Activated naive CD4-positive, alpha-beta T cell treated with anti-CD3 and anti-CD28 coated beads for 36 hours (primary cell): ENCODE data around the gene CDC42BPA. TPM values are rescaled to one million over a fixed set of nuclear protein-coding genes. Genes with fewer than 3 reads are reported as not detected.
"Not testable (repeated sequence)": the region's sequence is repeated elsewhere in the genome, so short reads cannot be mapped to it uniquely, and the experiment has no call there.

ENCODE experiments used
- CTCF ChIA-PET: fragments of 350-600 bp; sonication (Branson Sonifier 250); formaldehyde crosslinking; loops from one replicate; lab custom pipeline; 2021; ENCODE audit warnings: antibody characterized with exemption; lab: Charles Lee
- DNase-seq: peaks from one replicate; pipeline ENCODE4 v3.0.0-alpha.2; 2020
- H3K27ac Mint-ChIP-seq: one replicate; pipeline ENCODE4 v1.8.0; 2021; ENCODE audit warnings: mild to moderate bottlenecking, mixed read lengths
- H3K27me3 Mint-ChIP-seq: one replicate; pipeline ENCODE4 v1.8.0; 2021; ENCODE audit warnings: low read depth, mixed read lengths
- H3K36me3 Mint-ChIP-seq: one replicate; pipeline ENCODE4 v1.8.0; 2021; ENCODE audit warnings: low read depth, mixed read lengths
- H3K4me1 Mint-ChIP-seq: one replicate; pipeline ENCODE4 v1.8.0; 2021; ENCODE audit warnings: low read depth, mixed read lengths
- H3K4me3 Mint-ChIP-seq: one replicate; pipeline ENCODE4 v1.8.0; 2021; ENCODE audit warnings: mild to moderate bottlenecking, moderate library complexity, mixed read lengths
- H3K9me3 Mint-ChIP-seq: one replicate; pipeline ENCODE4 v1.8.0; 2021; ENCODE audit warnings: mixed read lengths
- intact Hi-C: fragments of 100-400 bp; cut with micrococcal nuclease; formaldehyde crosslinking; loops from one replicate; pipeline ENCODE4 v1.15.1; 2023
- total RNA-seq, 2 experiments: library from RNA; stranded (reverse); gene quantifications; one replicate each; pipeline ENCODE4 v1.2.3, GENCODE V29; 2021

The CDC42BPA gene
- total RNA-seq, 2 experiments from 2014 or later: 5.0 to 5.8 TPM

- Mint-ChIP-seq H3K27me3 (no peaks in the 10 kb centered on the region), H3K36me3 (no peaks in the 10 kb centered on the region), H3K27ac (no peak overlapping the region), H3K4me1 (no peaks in the 10 kb centered on the region), H3K4me3 (no peak overlapping the region), H3K9me3 (no peaks in the 10 kb centered on the region)
- intact Hi-C loops: no loop called here
- CTCF ChIA-PET: interaction anchor here (0.5 kb wide), 1 partner anchor 1738 kb away, joined by 5 read pairs; no protein-coding TSS in a partner anchor
- DNase-seq: no peak
Measured at GRCh38 chr1:227298512-227299240, 19.6 kb downstream of the CDC42BPA start.

- Mint-ChIP-seq H3K9me3 (no peaks in the 10 kb centered on the region), H3K4me1 (no peaks in the 10 kb centered on the region), H3K4me3 (no peak overlapping the region), H3K27me3 (no peaks in the 10 kb centered on the region), H3K27ac (no peak overlapping the region), H3K36me3 (no peaks in the 10 kb centered on the region)
- CTCF ChIA-PET: interaction anchor here (0.6 kb wide), 1 partner anchor 52 kb away, joined by 3 read pairs; no protein-coding TSS in a partner anchor
- intact Hi-C loops: no loop called here
- DNase-seq: no peak
Measured at GRCh38 chr1:227297073-227297793, 21.1 kb downstream of the CDC42BPA start.

- no peaks in the 10 kb centered on the region for H3K4me1 Mint-ChIP-seq
- H3K27ac Mint-ChIP-seq: no peak overlapping the region
- DNase-seq: no peak
- H3K36me3 Mint-ChIP-seq: no peaks in the 10 kb centered on the region
- intact Hi-C loops: no loop called here
- CTCF ChIA-PET: no interaction called here
- H3K4me3 Mint-ChIP-seq: no peak overlapping the region
- no peaks in the 10 kb centered on the region for H3K9me3 Mint-ChIP-seq
- H3K27me3 Mint-ChIP-seq: peaks cover 3% of the 10 kb centered on the region
Measured at GRCh38 chr1:227295609-227296008, 22.7 kb downstream of the CDC42BPA start.

- Mint-ChIP-seq H3K27me3 (peaks cover 4% of the 10 kb centered on the region), H3K9me3 (peaks cover 15% of the 10 kb centered on the region), H3K27ac (no peak overlapping the region), H3K4me3 (no peak overlapping the region), H3K36me3 (no peaks in the 10 kb centered on the region), H3K4me1 (no peaks in the 10 kb centered on the region)
- DNase-seq: no peak
- intact Hi-C loops: no loop called here
- CTCF ChIA-PET: no interaction called here
Measured at GRCh38 chr1:227285745-227286144, 32.5 kb downstream of the CDC42BPA start.

GRCh38 chr1:227281371-227281770, 36.9 kb downstream of the CDC42BPA start:
- CTCF ChIA-PET: no interaction called here
- no peak for DNase-seq
- Mint-ChIP-seq H3K36me3 (no peaks in the 10 kb centered on the region), H3K27ac (no peak overlapping the region), H3K4me1 (no peaks in the 10 kb centered on the region), H3K27me3 (no peaks in the 10 kb centered on the region), H3K9me3 (peaks cover 11% of the 10 kb centered on the region), H3K4me3 (no peak overlapping the region)
- intact Hi-C loops: no loop called here

GRCh38 chr1:227280836-227281235, 37.5 kb downstream of the CDC42BPA start:
- H3K4me1 Mint-ChIP-seq: no peaks in the 10 kb centered on the region

GRCh38 chr1:227276156-227276693, 42.1 kb downstream of the CDC42BPA start:
- intact Hi-C loops, DNase-seq, H3K4me1 Mint-ChIP-seq, H3K36me3 Mint-ChIP-seq, H3K27ac Mint-ChIP-seq, H3K27me3 Mint-ChIP-seq, CTCF ChIA-PET, H3K9me3 Mint-ChIP-seq, H3K4me3 Mint-ChIP-seq: not testable (repeated sequence)

More at GRCh38 chr1:227280836-227281235, 37.5 kb downstream of the CDC42BPA start:
- H3K4me3 Mint-ChIP-seq: no peak overlapping the region
- no peak for DNase-seq
- intact Hi-C loops: no loop called here
- no peak overlapping the region for H3K27ac Mint-ChIP-seq
- CTCF ChIA-PET: interaction anchor here (0.6 kb wide), 1 partner anchor 71 kb away, joined by 11 read pairs; no protein-coding TSS in a partner anchor
- H3K27me3 Mint-ChIP-seq: no peaks in the 10 kb centered on the region
- peaks cover 6% of the 10 kb centered on the region for H3K9me3 Mint-ChIP-seq
- no peaks in the 10 kb centered on the region for H3K36me3 Mint-ChIP-seq

- Mint-ChIP-seq H3K4me1 (no peaks in the 10 kb centered on the region), H3K9me3 (peaks cover 2% of the 10 kb centered on the region), H3K27me3 (peaks cover 3% of the 10 kb centered on the region), H3K36me3 (no peaks in the 10 kb centered on the region), H3K4me3 (no peak overlapping the region), H3K27ac (no peak overlapping the region)
- intact Hi-C loops: no loop called here
- DNase-seq: no peak
- CTCF ChIA-PET: interaction anchor here (0.6 kb wide), 1 partner anchor 159 kb away, joined by 3 read pairs; no protein-coding TSS in a partner anchor
Measured at GRCh38 chr1:227273557-227273956, 44.7 kb downstream of the CDC42BPA start.

GRCh38 chr1:227272428-227272827, 45.9 kb downstream of the CDC42BPA start:
- H3K36me3 Mint-ChIP-seq: no peaks in the 10 kb centered on the region
- no peaks in the 10 kb centered on the region for H3K4me1 Mint-ChIP-seq
- CTCF ChIA-PET: no interaction called here
- H3K27me3 Mint-ChIP-seq: peaks cover 5% of the 10 kb centered on the region
- H3K4me3 Mint-ChIP-seq: no peak overlapping the region
- intact Hi-C loops: no loop called here
- H3K9me3 Mint-ChIP-seq: peaks cover 2% of the 10 kb centered on the region
- DNase-seq: no peak
- no peak overlapping the region for H3K27ac Mint-ChIP-seq

- Mint-ChIP-seq H3K9me3 (peaks cover 2% of the 10 kb centered on the region), H3K27ac (no peak overlapping the region), H3K4me3 (no peak overlapping the region), H3K4me1 (no peaks in the 10 kb centered on the region), H3K27me3 (peaks cover 7% of the 10 kb centered on the region), H3K36me3 (no peaks in the 10 kb centered on the region)
- CTCF ChIA-PET: no interaction called here
- intact Hi-C loops: no loop called here
- DNase-seq: no peak
Measured at GRCh38 chr1:227270554-227270953, 47.7 kb downstream of the CDC42BPA start.

- no peak for DNase-seq
- no peaks in the 10 kb centered on the region for H3K9me3 Mint-ChIP-seq
- CTCF ChIA-PET: no interaction called here
- no peaks in the 10 kb centered on the region for H3K4me1 Mint-ChIP-seq
- H3K27ac Mint-ChIP-seq: no peak overlapping the region
- peaks cover 7% of the 10 kb centered on the region for H3K27me3 Mint-ChIP-seq
- intact Hi-C loops: no loop called here
- H3K36me3 Mint-ChIP-seq: no peaks in the 10 kb centered on the region
- H3K4me3 Mint-ChIP-seq: no peak overlapping the region
Measured at GRCh38 chr1:227268943-227269342, 49.3 kb downstream of the CDC42BPA start.

- Mint-ChIP-seq H3K4me1 (no peaks in the 10 kb centered on the region), H3K9me3 (no peaks in the 10 kb centered on the region), H3K27me3 (peaks cover 4% of the 10 kb centered on the region), H3K4me3 (no peak overlapping the region), H3K27ac (no peak overlapping the region), H3K36me3 (no peaks in the 10 kb centered on the region)
- CTCF ChIA-PET: no interaction called here
- intact Hi-C loops: no loop called here
- no peak for DNase-seq
Measured at GRCh38 chr1:227265891-227266290, 52.4 kb downstream of the CDC42BPA start.
